Right hindlimb (tissue), 1 donor: ENCODE measurements around the gene MUCL3.
A peak's percentile ranks its signal among the peaks of the same experiment; 100 is the strongest.
"Not testable (repeated sequence)": the region's sequence is repeated elsewhere in the genome, so short reads cannot be mapped to it uniquely, and the experiment has no call there.

Experiments used
- DNase-seq: peaks from one replicate; pipeline ENCODE4 v3.0.0-alpha.2; 2018

MUCL3 gene

GRCh38 chr6:30947231-30947630, 6.5 kb downstream of the MUCL3 start:
- DNase-seq, result no peak

- no peak for DNase-seq
Measured at GRCh38 chr6:30948811-30949210, 8.0 kb downstream of the MUCL3 start.

GRCh38 chr6:30951907-30952469, 11.2 kb downstream of the MUCL3 start:
- DNase-seq, result no peak

GRCh38 chr6:30954631-30955366, 14.0 kb downstream of the MUCL3 start:
- DNase-seq, result no peak

- peak; percentile 60 for DNase-seq
Measured at GRCh38 chr6:30955367-30956042, 14.7 kb downstream of the MUCL3 start.

GRCh38 chr6:30957716-30958115, 16.9 kb downstream of the MUCL3 start:
- no peak for DNase-seq

GRCh38 chr6:30960907-30961673, 20.3 kb downstream of the MUCL3 start:
- DNase-seq, result no peak

- no peak for DNase-seq
Measured at GRCh38 chr6:30962716-30963115, 21.9 kb downstream of the MUCL3 start.

- no peak for DNase-seq
Measured at GRCh38 chr6:30963641-30964040, 22.9 kb downstream of the MUCL3 start.

GRCh38 chr6:30964075-30964474, 23.3 kb downstream of the MUCL3 start:
- no peak for DNase-seq

GRCh38 chr6:30965140-30965601, 24.4 kb downstream of the MUCL3 start:
- DNase-seq, result no peak

GRCh38 chr6:30966154-30966553, 25.4 kb downstream of the MUCL3 start:
- no peak for DNase-seq

- DNase-seq, result not testable (repeated sequence)
Measured at GRCh38 chr6:30969171-30969570, 28.4 kb downstream of the MUCL3 start.

GRCh38 chr6:30970946-30971345, 30.2 kb downstream of the MUCL3 start:
- no peak for DNase-seq

GRCh38 chr6:30972816-30973215, 32.0 kb downstream of the MUCL3 start:
- no peak for DNase-seq

GRCh38 chr6:30974490-30975252, 33.9 kb downstream of the MUCL3 start:
- no peak for DNase-seq

- DNase-seq, result no peak
Measured at GRCh38 chr6:30979141-30979540, 38.4 kb downstream of the MUCL3 start.

GRCh38 chr6:30979690-30980089, 38.9 kb downstream of the MUCL3 start:
- no peak for DNase-seq

GRCh38 chr6:30981942-30982772, 41.4 kb downstream of the MUCL3 start:
- peak; percentile 61 for DNase-seq

- no peak for DNase-seq
Measured at GRCh38 chr6:30983439-30983838, 42.7 kb downstream of the MUCL3 start, which contains the start of gene MUC21. TSS of gene MUC21 (plus strand) at chr6:30983718. CDS start at chr6:30983959, 241 bp downstream.

- DNase-seq, result no peak
Measured at GRCh38 chr6:30985490-30985889, 44.7 kb downstream of the MUCL3 start.
